ENCODE data around the gene SDHC.

- TF ChIP-seq MYNN (tag by site-specific recombination; IDR thresholded peaks at IDR 0.05; ENCODE audit: borderline replicate concordance) = no peak
- no peak for TF ChIP-seq SETDB1 (IDR thresholded peaks at IDR 0.05; ENCODE audit: insufficient read length, low read length)
- TF ChIP-seq EGR2 (tag by site-specific recombination; IDR thresholded peaks at IDR 0.05; ENCODE audit: low read depth) = no peak
- TF ChIP-seq ZNF521 (tag by site-specific recombination; IDR thresholded peaks at IDR 0.05) = no peak
- TF ChIP-seq SP2 (tag by site-specific recombination; IDR thresholded peaks at IDR 0.05) = no peak
- TF ChIP-seq KLF8 (tag by site-specific recombination; IDR thresholded peaks at IDR 0.05) = no peak
These were observed 9.0 kb upstream of the SDHC start for GRCh38 chr1:161304927-161305866.
